Erythroblast (primary cell): ENCODE data around the gene PTPRM.

ENCODE experiments used
- DNase-seq, 2 experiments: peaks; one replicate each; lab custom pipeline; 2025; lab: John Stamatoyannopoulos, UW
- GATA1 ChIP-seq: IDR thresholded peaks from 2 replicates; pipeline ENCODE4 v1.6.1; 2011; ENCODE audit warnings: low read depth, mild to moderate bottlenecking, control low read depth, low read length, moderate library complexity
- POLR2A ChIP-seq: IDR thresholded peaks from 2 replicates; pipeline ENCODE4 v1.6.1; 2011; ENCODE audit warnings: mild to moderate bottlenecking, low read length

PTPRM gene

DNA sequence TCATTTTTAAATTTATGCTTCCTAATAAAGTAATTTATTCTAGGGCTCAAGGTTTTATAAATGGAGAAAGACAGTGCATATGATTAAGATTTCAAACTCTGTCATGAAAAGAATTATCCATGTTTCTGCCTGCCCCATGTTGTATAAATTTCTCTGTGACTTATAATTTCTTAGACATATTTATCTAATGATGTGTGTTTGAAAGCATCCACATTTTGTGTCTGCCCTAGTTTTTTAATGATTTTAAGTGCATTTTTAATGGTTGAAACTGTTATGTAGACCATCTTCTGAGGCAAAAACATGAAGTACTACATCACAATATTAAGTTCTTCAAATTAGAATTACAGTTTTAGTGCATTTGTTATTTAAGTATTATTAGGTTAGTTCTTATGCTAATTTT, 71.2 kb downstream of the PTPRM start:
- no peak for DNase-seq
- no peak for TF ChIP-seq GATA1
- no peak for TF ChIP-seq POLR2A

DNA sequence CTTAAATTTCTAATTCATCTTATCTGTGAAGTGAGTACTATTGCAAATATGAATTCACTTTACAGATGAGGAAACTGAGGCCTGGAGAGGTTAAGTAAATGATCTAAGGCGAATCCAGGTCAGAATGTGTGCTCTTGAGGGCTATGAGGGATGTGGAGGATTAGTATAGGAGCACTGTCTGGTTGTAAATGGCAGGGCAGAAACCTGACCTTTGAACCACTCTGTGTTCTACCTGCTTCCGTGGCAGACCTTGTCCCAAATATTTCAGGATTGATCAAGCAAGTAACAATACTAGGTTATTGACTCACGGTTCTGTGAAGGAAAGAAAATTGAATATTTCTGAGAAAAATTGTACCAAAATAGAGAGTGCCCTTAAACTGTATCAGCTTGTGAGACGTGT, 74.7 kb downstream of the PTPRM start:
- no peak for TF ChIP-seq POLR2A
- TF ChIP-seq GATA1 = no peak

DNA sequence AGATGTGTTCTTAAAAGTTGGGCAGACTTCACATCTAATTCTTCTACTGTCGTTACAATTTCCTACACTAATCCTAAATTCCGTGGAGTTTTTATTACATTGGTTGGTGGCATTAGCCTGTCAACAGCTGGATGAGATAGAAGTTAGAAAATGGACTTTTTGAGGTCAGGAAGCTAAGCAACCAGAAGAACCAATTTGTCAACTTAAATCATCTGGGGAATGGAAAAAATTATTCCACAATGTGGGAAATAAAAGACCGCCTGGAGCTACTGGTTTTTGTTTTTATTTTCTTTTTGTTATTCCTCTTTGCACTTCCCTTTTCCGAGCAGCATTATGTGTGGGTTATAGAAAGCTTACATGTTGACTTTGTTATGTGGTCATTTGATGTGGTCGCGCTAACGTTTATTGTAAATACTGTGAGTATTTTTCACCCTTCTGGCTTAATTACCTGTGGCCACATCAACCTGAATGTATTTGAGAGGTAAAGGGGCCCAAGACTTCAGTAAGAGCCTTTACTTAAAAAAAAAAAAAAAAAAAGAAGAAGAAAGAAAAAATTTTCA, 75.3 kb downstream of the PTPRM start:
- no peak for TF ChIP-seq GATA1
- TF ChIP-seq POLR2A = no peak
- DNase-seq = no peak

More for the DNA sequence above, 74.7 kb downstream of the PTPRM start:
- no peak for DNase-seq

DNA sequence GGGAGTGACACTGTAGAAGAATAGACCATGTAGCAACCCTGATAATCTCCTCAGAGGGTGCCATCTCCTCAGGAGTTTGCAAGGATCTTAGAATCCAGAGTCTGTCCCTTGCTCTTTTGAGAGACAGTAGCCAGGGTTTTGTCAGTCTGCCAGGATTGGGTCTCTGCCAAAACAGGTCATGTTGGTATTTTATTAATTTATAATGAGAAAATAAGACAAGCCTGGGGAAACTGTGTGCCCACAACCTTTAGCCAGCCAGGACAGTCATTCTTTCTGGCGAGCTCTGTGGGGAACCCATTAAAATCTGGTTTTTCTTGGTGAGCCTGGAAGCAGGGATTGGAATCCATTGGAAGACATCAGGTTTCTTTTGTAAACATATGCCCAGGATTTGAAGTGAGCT, 78.6 kb downstream of the PTPRM start:
- no peak for DNase-seq
- TF ChIP-seq POLR2A (no peak), GATA1 (no peak)

DNA sequence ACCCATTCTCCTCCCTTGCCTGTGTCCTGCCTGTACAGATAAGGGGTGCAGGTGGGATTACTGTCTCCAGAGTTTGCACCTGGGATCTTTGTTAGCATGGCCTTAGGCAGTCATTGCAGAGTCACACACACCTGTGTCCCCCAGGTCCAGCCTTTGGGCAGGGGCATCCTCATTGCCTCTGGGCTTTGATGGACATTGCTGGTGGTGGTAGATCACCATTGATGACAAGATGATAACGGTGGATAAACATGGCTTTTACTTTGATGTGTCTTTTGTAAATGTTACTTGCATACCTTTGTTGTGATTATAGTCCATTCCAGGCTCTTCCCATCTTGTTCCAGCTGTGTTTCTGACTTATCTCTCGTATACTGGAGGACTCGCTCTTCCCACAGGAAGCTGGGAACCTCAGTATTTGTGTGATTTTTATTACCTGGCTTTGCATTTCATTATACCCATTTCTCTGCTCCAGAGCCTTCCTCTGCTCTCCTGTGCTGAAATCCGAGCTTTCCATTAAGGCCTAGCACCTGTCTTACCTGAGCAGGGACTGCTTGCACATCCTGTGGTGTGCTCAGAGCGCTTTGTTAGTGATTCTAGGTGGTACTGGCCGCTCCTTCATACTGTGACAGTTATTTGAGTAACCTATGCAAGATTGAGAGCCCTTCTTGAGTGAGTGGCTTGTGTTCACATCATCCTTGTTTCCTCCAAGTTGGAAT, 79.2 kb downstream of the PTPRM start:
- TF ChIP-seq GATA1 (no peak), POLR2A (no peak)
- no peak for DNase-seq

DNA sequence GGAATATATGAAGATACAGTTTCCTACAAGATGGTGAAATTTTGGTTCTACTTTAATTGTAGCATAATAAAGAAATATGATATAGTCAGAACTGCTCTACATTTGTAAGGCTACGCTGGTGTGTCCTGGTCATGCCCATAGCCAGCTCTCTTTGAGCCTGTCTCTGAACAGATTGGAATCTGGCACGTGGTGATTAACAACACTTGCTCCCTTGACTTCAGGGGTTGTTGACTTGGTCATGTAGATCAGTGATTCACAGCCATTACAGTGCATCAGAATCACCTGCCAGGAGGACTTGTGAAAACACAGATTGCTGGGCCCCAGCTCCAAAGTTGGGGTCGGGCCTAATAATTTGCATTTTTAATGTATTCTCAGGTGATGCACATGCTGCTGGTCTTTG, 80.4 kb downstream of the PTPRM start:
- TF ChIP-seq POLR2A = no peak
- TF ChIP-seq GATA1 = no peak

DNA sequence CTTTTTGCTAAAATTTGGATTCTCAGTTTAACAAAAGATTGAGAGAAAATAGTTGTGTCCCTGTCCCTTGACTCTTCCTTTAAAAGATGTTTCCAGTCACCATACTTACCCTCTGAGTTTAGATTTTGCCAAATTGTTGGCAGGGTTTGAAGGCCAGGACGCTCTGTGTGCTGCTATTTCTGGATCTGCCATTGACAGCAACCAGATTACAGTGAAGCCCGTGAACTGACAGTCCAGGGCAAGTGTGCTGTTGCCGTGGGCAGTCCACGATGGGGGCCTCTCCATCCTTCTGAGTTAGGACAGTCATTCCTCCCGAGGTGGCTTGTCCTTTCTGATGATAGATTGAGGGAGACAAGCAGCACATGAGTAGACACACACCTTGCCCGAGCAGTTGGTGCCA, 89.9 kb downstream of the PTPRM start:
- DNase-seq = no peak
- no peak for TF ChIP-seq GATA1
- TF ChIP-seq POLR2A = no peak

More for the DNA sequence above, 80.4 kb downstream of the PTPRM start:
- DNase-seq = no peak

DNA sequence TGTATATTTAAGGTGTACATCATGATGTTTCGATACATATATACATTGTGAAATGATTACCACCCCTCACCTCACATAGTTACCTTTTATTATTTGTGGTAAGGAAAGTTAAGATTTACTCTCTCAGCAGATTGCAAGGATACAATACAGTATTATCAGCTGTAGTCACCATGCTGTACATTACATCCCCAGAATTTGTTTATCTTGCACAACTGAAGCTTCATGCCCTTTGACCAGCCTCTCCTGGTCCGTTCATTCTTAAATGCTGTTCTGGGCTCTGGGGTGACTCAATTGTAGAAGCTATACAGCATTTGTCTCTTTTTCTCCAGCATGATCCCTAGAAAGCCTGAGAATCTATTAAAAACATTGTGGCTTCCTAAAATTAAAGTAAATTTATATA, 90.8 kb downstream of the PTPRM start:
- TF ChIP-seq POLR2A (no peak), GATA1 (no peak)

DNA sequence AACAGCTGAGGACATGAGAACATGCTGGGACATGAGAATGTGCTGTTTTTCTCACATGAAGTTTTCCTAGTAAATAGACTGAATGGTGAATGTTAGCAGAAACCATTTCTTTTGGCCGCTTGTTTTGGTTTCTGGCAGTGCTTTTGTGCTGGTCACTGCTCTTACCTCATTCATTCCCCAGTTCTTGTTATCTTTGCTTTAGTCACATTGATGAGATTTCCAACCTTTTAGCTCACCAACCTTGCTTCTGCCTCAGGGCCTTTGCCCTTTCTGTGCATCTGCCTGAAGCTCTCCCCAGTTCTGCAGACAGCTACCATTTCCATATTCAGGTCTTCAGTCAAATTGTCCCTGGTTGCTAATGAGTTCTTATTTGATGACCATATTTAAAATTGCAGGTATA, 91.6 kb downstream of the PTPRM start:
- DNase-seq = no peak
- no peak for TF ChIP-seq POLR2A
- no peak for TF ChIP-seq GATA1

More for the DNA sequence above, 90.8 kb downstream of the PTPRM start:
- DNase-seq = no peak

DNA sequence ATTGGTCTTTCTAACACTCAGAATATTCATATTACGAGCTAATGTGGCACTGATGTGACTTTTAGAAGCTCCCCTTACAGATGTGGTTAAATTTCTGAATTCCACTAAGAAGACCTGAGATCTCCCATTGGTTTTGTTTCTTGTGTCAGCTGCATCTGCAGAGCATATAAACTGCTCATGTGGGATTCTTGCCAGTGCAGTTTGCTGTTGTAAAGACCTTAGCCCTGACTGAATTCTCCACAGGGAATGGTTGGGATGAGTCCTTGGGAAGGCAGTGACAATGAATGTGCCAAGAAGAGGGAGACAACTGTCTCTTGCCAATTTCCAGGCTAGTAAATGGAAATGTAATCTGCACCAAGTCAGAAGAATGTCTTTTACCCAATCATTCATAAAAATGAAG, 94.1 kb downstream of the PTPRM start:
- no peak for DNase-seq
- no peak for TF ChIP-seq POLR2A
- no peak for TF ChIP-seq GATA1

DNA sequence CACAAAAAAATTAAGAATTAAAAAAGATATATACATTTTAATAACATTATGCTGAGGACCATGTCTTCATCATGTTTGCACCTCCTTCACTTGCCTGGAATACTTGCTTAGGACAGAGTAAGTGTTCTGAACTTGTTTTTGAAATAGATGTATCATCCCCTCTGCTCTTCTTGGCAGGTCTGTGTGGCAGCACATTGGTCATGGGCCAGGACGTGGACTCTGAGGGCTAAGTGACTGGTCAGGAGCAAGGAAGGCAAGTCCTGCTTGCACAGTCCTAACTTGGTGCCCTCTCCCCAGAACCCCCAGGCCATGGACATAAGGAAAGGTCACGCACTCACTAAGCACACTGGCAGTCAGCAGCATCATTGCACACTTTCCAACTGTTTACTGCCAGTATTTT, 95.8 kb downstream of the PTPRM start:
- DNase-seq = no peak
- TF ChIP-seq POLR2A = no peak
- no peak for TF ChIP-seq GATA1

DNA sequence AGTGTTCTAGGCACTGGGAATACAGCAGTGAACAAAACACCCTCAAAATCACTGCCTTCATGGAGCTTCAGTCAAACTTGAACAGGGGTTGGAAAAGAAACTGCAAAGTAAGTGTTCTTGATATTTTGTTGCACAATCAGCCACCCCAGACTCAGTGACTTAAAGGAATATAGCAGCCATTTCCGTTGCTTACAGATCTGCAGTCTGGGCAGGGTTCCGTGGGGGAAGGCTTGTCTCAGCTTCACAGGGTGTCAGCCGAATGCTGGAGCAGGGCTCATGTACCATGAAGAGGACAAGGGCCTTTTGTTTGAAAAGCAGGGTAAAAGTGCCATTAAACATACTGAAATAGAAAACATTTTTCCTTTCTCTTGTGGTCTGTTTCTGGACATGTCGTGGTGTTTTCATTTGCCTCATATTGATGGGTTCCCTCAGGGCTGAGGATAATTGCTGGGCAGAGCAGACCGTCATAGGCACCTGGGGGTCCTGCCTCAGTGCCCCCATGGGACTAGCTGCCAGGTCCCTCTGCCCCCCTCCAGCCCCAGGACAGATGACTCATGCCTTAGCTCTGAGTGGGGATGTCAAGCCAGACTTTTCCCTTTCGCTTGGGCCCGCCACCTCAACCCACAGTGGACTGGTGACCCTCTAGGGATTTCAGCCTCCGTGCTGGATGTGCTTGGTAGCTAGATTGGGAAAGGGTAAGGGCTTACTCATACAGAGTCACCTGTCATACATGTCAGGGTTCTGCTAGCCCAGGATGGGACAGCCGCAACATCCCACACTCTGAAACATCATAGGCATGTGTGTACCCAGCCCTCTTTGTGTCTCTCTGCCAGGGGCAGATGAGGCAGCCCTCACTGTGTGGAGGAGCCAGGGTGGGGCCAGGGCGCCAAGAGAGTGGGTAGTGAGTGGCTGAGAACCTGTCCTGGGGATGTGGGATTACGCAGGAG, 96.5 kb downstream of the PTPRM start:
- TF ChIP-seq GATA1 = no peak
- TF ChIP-seq POLR2A = no peak
- no peak for DNase-seq

DNA sequence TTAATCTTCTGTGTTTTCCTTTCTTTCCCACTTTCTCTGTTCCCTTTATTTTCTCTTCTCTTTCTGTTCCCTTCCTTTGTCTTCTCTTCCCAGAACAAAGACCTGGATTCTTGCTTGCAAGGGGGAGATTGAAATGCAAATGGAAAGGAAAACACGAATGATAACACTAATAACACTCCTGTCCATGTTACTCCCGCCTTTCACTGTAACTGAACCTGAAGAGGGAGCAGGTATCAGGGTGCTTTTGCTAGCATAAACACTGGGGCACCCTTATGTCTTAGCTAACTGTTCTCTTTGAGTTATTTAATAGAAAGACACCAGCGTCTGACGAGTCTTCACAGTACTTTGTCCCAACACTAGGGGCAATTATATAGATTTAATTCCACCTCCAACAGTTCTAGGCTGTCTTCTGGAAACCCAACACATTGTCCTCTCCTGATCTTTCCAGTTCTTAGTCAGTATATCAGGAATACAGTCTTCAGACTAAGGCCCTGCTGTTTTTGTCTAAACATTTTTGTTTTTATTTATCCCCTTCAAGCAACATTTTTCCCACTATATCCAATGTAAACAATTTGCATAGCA, 99.2 kb downstream of the PTPRM start:
- no peak for DNase-seq
- TF ChIP-seq GATA1 (no peak), POLR2A (no peak)
